ENCODE data around the gene ERP29.
"Not testable (repeated sequence)": the region's sequence is repeated elsewhere in the genome, so short reads cannot be mapped to it uniquely, and the experiment has no call there.

ERP29 gene

GRCh38 chr12:112004041-112004440 lies 9.2 kb upstream of the ERP29 start:
- no peak for DNase-seq

- no peak for DNase-seq
Observed at GRCh38 chr12:112005419-112006395, 7.5 kb upstream of the ERP29 start.

- DNase-seq, result no peak
Observed at GRCh38 chr12:112007945-112008344, 5.3 kb upstream of the ERP29 start.

- no peak for DNase-seq
Observed at GRCh38 chr12:112008918-112009317, 4.3 kb upstream of the ERP29 start.

- not testable (repeated sequence) for DNase-seq
Observed at GRCh38 chr12:112009596-112009995, 3.6 kb upstream of the ERP29 start.

GRCh38 chr12:112010415-112011344 lies 2.5 kb upstream of the ERP29 start:
- no peak for DNase-seq

- no peak for DNase-seq
Observed at GRCh38 chr12:112011685-112012084, 1.5 kb upstream of the ERP29 start.

- DNase-seq, result peak in 1 of 2 experiments; percentile 67
Observed at GRCh38 chr12:112013601-112014402, 576 bp downstream of the ERP29 start.

GRCh38 chr12:112015938-112016337 lies 2.7 kb downstream of the ERP29 start:
- DNase-seq, result no peak

GRCh38 chr12:112017041-112017440 lies 3.8 kb downstream of the ERP29 start:
- no peak for DNase-seq

- no peak for DNase-seq
Observed at GRCh38 chr12:112018571-112019237, 5.5 kb downstream of the ERP29 start.

- no peak for DNase-seq
Observed at GRCh38 chr12:112020947-112021457, 7.8 kb downstream of the ERP29 start.

GRCh38 chr12:112022241-112023016 lies 9.2 kb downstream of the ERP29 start:
- no peak for DNase-seq

GRCh38 chr12:112023759-112024396 lies 10.7 kb downstream of the ERP29 start:
- DNase-seq, result no peak

GRCh38 chr12:112025808-112026375 lies 12.7 kb downstream of the ERP29 start:
- no peak for DNase-seq

GRCh38 chr12:112029301-112029700 lies 16.1 kb downstream of the ERP29 start:
- no peak for DNase-seq

GRCh38 chr12:112031472-112031871 lies 18.2 kb downstream of the ERP29 start:
- no peak for DNase-seq

- DNase-seq, result no peak
Observed at GRCh38 chr12:112032292-112032691, 19.1 kb downstream of the ERP29 start.

GRCh38 chr12:112035219-112035785 lies 22.1 kb downstream of the ERP29 start:
- DNase-seq, result no peak

GRCh38 chr12:112036614-112037013 lies 23.4 kb downstream of the ERP29 start:
- DNase-seq, result not testable (repeated sequence)
